HG03432 (cell line): ENCODE data around the gene RPL27A.

Experiments used
- ATAC-seq: cut with Tn5 transposase; IDR thresholded peaks from one replicate; pipeline ENCODE4 v1.9.1; 2021; ENCODE audit warnings: mild to moderate bottlenecking, moderate library complexity; ENCODE audit not compliant: unreplicated experiment

Gene RPL27A

DNA sequence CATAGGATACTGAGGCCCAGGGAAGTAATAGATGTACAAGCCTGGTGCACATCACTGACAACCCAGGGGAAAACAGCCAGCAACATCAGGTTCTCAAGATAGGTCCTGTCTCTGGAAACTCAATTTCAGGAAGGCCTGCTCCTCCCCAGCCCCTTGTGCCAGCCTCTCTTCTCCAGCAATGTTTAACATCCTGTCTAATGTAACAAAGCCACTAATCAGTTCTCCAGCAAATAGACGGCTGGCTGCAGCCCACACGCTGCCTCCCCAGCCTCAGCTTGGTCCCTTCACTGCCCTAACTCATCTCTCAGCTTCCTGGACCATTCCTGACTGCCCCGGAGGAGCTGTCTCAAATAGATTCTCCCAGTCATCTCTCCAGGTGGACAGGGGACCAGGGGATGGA is 37.8 kb downstream of the RPL27A start:
- ATAC-seq: no peak

DNA sequence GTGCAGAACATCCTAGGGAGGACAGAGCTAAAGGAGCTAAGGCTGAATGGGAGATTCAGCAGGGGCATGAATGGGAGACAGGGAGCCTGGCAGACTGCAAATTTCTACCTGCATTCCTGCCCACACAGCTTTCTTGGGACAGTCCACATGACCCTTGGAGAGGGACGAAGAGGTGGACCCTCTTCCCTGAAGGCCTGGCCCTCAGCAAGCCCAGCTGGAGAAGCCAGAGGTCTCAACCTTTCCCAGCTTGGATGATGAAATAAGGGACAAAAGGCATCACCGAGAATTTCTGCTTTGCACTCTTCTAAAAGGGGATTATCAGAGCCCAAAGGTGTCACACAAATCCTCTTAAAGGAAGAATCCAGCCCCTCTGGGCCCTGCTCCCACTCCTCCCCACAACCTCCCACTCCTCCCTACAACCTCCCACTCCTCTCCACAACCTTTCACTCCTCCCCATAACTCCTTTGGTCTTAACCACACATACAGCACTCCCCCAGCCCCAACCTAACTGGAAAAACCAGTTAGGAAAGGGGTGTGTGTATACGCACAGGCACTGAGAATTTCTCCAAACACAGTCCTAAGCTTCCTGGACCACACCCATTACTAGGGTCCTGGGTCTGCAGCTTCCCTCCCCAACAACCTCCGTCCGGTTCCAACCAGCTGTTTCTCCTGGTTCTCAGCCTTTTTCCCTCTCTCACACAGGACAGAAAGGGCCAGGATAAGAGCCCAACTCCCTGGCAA is 38.4 kb downstream of the RPL27A start:
- ATAC-seq: no peak

DNA sequence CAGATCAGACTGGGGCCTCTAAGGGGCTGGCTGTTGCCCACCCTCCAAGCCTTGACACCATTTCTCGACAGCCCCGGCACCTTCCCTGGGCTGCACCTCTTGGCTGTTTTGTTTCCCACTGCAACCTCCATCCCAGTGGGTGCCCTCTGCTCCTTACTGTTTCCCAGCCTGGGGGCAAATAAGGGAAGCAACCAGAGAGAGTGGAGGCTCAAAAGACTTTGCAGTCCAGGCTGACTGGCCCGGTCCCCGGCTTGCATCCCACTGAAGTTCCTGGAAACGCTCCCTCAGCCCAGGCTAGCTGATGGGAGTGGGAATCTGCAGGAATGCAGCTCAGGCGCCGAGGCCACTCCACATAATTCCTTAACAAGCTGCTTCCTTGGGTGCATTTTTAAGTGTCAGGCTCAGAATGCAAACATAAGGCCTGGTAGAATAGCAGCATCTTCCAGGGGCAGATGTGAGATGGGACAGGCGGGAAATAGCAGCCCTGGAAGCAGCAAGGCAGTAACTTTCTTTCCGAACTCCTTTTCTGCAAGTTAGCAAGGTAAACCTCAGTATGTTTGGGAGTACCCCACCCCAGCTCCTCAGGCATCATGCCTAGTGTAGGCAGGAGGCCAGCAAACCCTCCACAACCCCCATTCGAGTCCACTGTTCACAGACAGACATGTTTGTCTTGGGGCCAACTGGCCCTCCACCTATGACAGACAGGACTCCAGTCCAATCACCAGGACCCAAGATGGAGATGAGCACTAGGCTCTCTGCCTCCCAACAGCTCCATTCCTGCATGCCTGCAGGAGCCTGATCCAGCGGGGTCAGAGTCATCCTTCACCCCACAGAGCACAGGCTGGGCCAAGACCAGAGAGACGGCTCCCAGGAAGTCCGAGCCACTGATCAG is 39.3 kb downstream of the RPL27A start:
- ATAC-seq: no peak

DNA sequence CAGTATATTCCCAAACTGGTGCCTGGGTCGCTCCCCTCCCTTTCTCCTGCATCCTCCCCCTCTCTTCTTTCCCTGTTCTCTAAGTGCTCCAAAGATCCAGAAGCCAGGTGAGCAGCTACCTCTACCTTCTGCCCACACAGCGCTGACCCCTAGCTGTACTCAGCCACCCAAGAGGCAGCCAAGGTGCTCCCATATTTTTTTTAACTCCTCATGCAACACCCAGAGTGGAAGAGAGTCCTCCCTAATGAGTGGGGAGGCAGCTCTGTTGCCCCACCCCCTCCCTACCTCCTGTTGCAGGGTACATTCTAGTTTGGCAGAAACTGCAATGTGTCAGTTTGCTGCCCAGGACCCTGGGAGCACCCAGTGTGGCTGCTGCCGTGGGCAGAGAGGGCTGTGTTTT is 40.2 kb downstream of the RPL27A start:
- ATAC-seq: no peak

DNA sequence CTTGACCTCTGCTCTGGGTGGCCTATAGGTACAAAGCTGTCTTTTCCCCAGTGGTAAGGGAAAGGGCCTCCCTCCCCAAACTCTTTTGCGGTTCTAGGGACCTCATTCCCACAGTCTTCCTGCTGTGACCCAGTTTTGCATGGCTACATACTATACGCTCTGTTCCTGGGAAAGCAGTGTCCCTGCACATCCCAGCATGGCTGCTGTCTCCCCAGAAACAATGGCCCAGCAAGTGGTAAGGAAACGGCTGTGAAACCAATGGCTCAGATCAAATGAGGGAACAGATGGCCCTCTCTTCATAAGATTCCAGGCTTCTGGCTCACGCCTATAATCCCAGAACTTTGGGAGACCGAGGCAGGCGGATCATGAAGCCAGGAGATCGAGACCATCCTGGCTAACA is 41.1 kb downstream of the RPL27A start:
- no peak for ATAC-seq

DNA sequence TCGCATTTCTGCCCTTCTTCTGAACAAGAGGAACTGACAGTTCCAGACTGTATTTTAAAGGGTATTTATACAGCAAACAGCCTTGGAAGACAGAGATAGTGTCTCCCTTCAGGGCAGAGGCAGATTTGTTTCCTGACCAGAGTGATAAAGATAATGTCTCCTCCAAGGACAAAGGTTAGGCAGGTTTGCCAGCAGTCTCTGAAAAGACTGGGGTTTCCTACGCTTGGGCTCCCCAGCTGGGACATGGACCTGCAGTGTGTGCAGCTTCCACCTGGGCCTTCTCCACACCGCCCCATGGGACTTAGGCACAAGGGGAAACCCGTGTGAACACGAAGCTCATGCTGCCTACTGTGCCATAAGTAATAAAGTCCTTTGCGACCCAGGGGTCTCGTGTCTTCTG is 42.1 kb downstream of the RPL27A start:
- no peak for ATAC-seq

DNA sequence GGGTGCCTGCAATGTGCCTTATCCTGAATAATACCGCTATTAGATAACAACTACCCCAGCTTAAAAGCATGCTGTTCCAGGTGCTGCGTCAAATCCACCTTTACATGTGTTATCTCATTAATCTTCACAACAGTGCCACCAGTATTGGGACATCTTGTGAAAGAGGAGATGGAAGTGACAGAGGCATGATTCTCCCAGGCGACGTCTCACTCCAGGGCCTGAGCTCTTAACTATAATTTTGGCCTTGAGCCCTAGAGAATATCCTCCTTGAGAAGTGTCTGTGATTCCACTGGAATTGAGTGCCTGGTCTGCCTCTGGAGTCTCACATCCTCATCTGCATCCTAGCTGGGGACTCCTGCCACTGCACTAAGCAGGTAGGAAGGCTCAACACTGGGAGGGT is 43.8 kb downstream of the RPL27A start:
- no peak for ATAC-seq

DNA sequence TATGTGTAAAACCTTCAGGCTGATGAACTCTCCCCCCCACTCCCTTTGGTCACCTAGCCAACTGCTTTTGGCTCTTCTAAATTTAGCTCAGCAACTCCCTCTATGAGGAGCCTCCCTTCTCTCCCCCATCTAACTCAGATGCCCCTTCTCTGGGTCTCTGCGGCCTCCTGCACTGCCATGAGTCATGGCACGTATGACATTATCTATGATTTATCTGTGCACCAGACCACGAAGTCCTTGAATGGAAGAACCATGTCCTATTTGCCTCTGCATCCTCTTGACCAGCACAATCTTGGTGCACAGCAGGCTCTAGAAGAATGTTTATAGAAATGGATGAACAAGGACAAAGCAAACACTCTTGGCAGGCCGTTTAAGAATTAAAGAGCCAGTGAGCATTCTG is 46.0 kb downstream of the RPL27A start:
- ATAC-seq: no peak

DNA sequence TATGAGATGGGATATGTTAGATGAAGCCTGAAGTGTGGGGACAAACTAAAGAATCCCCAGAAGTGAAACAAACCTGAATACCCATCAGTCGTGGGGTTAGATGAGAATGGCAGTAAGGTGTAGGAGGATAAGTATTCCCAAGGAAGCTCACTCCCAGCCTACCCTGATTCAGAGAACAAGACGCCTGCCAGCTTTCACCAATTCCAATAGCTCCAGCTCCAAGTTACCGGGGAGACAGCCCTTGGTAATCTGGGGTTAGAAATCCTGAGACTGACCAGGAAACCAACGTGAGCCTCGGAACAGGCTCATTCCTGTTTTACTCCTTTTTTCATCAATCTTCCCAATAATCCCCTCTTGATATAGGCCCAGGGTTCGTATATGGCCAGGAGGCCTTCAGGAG is 46.5 kb downstream of the RPL27A start:
- ATAC-seq: no peak

DNA sequence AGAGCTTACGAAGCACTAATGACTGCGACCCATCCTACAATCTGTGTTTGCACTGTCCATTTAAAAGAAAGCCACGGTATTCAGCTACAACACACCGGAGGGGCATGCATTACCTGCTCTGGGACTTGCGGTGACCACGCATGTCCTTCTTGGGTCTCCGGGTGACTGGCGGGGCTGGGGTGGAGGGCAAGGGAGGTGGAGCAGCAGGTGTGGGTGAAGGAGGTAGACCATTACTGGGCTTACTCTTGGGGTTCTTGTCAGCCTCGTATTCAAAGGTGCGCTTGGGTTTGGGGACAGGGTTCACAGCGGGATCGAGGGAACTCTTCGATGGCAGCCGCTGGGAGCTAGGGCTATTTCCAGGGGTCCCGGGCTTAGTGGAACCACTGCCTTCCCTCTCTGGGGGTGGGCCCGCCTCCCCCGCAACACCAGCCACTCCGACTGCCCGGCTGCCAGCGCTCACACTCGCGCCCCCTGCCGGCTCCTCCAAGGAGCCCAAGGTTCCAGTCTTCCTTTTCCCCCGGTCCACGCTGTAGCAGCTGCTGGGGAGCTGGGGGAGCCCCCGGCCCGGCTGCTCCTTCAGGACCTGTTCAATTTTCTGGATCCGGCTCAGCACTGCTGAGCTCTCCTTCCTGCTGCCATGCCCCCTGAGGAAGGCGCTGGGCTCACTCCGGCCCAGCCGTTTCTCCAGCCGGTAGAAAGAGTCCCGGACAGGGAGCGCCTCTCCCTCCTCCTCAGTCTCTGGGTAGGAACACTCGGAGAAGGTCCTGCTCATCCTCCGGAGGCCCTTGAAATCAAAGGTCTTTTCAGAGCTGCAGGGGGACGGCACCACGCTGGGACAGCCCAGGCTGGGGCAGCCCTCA is 47.5 kb downstream of the RPL27A start:
- no peak for ATAC-seq

DNA sequence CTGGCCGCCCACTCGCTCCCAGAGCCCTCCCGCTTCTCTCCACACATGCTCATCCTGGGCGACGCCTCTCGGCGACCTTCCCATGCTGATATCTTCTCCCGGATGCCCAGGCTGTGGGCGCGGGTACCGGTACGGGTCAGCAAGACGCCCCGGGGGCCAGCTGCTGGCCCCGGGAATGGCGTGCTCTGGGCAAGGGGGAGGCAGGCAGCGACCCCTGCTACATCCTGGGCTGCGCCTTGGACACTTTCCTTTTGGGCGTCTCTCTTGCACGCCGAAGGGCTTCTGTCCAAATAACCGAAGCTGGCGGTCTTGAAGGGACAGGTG is 48.1 kb downstream of the RPL27A start:
- no peak for ATAC-seq

DNA sequence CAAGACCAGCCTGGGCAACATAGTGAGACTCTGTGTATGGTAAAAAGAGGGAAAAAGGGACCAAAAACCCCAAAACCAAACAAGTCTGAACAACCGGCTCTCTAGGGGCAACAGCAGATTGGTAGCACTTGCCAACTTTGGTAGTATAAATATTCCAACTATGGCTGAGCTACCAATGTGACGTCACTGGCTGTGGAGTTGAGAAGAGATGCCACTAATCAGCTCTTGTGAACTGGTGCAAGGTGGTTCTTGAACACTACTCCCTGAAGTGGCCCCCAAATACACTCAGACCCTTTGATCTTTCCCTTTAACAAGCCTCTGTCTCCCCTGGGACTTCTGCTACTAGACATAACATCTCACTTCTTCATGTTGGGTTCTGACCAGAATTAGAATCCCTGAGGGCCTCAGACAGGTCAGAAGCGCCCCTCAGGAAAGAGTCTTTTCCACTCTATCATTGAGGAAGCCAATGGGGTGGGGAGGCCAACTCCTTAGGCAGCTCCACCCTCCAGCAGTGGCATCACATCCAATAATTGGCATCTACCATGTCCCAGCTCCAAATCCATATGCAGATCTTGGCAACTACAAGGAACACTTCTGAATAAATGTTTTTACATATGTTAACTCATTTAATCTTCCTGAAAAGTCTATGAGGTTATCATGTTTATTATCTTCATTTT is 49.2 kb downstream of the RPL27A start:
- peak; percentile 43 for ATAC-seq

DNA sequence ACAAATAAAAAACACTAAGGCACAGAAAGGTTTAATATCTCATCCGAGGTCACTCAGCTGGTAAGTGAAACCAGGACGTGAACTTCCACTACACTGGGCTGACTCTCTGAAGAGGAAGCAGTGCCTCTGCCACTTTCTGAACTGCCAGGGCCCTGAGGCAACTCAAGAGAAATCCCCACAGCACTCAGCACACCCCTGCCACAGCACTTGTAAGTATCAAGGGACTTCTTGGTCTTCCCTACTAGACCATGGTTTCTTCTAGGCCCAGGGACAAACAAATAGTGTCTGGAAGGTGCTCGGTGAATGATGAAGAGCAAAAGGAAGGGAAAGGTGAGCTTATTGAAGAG is 49.7 kb downstream of the RPL27A start:
- ATAC-seq: peak; percentile 86

DNA sequence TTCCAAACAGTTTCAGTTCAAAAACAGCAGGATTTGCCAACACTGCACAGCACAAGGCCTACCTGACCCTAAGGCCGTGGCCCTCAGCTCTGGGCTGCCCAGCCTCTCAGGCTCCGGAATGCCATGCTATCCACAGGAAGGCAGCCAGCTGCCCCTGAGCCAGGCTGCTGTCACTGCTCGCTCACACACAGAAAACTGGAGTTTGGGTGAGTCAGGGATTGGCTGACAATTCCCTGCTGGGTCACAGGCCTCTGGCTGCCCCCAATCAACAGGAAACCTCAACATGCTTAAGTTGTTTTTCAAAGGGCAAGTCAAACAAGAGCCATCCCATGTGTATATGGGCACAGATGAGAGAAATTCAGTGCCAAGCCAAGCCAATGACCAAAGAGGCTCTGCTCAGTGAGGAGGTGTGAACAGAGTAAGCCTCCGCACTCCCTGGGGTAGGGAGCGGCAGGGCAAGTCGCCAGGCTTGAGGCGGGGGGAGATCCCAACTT is 50.2 kb downstream of the RPL27A start:
- peak; percentile 20 for ATAC-seq

DNA sequence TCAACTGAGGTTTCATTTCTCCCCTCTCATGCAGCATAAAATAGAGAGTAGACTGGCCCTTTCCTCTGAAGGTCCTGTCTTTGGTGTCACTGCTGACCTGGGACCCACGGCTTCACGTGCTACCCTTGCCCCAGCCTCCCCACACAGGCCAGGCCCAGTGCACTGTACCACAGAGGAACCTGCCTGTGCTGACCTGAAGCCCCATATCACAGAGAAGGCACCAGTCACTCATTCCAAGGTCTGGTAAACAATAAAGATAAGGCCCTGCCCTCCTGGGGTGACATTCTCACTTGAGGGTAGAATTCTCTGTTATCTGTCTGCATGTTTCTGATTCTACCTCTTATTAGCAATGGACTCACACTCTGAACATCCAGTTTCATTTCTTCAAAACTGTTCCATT is 51.3 kb downstream of the RPL27A start:
- no peak for ATAC-seq

DNA sequence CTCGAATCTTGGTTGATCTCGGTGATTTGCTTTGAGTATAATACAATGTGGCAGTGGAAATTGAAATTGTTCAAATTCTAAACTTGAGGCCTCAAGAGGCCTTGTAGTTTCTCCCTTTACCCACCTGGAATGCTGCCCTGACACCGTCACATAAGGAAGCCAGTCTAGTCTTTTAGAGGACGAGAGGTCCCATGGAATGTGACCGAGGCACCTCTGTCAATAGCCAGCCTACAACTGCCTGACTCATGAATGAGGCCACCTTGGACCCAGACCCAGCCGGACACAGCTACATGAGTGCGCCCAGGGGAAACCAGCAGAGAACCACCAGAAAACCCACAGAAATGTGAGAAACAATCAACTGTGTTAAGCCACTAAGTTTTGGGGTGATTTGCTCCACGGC is 52.5 kb downstream of the RPL27A start:
- ATAC-seq: no peak

DNA sequence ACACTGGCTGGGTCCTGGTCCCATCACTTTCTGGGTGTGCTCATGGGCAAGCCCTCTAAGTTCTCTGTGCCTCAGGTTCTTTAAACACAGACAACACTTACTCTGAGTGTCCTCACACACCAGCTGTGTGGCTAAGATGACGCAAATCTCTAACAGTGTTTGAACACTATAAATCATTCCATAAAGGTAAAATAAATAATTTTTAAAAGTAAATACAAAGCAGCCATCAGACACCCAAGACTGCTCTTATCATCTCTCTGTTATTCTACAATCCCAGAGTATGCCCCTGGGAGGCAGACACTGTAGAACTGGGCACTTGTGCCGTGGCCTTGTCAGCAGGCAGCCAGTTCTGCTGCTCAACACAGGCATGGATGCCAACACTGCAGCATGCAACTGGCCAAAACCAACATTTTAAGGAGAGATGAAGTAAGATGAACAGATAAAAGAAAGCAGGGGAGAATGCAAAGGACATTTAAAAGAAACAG is 56.8 kb downstream of the RPL27A start:
- ATAC-seq: no peak
